HG03039 (cell line): ENCODE data around the gene PIK3R1.

Experiments used
- ATAC-seq: cut with Tn5 transposase; IDR thresholded peaks from one replicate; pipeline ENCODE4 v1.9.1; 2021; ENCODE audit warnings: mild to moderate bottlenecking, moderate library complexity; ENCODE audit not compliant: unreplicated experiment

PIK3R1 gene

DNA sequence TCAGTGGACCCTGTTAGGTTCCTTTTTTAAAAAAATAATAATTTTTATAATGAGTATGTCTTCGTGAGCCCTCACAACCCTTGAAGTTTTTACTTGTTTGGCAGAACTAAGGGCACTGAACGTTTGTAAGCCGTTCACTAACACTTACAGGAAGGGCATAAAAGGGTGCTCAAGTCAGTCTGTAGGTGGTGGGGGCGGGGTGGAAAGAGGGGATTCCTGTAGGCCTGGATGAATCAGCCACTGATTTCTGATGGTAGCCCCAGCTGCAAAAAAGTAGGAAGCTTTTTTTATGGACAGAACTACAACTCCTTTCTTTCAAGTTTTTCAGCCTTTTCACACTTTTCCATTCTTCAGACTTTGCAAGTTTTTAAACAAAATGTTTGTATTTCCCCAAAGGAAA, 35.8 kb downstream of the PIK3R1 start:
- ATAC-seq, result no peak

DNA sequence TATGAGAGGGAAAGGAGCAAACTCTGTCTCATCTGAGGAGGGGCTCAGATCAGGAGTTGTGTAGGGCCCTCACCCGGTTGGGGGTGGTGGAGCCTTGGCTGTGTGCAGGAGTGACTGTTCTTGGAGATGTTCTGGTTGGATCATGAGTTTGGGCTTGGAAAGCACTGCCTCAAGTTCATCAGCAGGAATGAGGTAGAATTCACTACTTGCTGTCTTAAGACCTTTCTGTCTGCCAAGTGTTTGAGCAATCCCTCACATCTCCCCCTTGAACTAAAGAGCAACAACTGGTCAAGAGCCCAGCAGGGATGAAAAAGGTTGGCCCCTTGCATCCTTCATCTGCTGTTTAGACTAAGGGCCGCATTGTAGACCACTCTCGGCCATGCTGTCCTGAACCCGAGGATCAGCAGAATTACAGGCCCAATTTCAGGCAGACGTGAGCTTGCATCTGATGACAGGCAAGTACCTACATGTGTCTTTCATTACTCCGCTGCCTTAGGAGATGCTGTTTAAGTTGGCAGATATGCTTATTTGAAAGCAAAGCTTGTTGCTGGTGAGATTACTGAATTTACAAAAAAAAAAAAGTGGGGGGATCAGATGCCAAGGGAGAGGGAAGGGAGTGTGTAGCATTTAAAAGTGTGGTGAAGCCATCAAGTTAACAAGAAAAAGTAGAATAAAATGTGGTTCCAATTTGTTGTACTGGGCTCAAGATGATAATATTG, 36.4 kb downstream of the PIK3R1 start:
- ATAC-seq, result no peak

DNA sequence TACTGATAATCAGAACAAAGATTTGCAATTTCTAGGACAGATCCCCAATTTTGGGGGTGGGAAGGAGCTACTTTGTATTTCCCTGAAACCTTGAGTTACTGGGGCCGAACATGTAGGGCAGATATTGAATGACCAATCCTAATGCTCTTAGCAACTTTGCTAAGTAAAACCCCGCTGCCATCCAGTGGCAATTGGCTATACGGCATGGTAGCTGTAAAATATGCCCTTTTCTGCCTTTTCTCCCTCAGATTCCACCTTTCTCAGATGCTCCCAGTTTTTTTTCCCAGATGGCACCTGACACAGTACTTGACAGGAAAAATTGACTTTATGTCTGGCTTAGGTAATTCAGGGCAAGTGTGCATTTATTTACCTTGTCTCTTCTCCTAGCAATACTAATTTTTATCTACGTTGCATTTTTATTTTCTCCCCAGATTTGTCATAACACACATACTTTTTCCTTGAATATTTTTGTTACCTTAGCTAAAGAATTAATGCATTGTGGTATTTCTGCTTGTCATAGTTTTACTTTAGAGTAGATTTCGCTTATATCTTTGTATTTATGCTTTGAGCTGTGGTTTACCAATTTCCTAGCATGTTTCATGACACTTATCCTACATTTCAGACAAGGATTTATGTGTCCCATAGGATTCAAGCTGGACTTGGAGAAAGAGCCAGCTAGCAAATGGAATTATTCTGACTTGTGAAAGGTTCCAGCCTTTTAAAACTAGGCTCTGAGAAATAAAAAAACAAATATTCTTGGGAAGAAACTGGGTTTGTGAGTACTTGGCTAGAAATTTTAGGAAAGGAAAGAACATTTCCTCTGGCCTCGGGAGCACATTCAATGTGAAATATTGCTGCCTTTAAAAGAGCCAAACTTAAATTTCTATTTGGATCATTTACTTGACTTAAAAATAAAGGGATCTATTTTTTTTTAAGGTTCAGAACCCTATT, 37.4 kb downstream of the PIK3R1 start:
- peak; percentile 48 for ATAC-seq

DNA sequence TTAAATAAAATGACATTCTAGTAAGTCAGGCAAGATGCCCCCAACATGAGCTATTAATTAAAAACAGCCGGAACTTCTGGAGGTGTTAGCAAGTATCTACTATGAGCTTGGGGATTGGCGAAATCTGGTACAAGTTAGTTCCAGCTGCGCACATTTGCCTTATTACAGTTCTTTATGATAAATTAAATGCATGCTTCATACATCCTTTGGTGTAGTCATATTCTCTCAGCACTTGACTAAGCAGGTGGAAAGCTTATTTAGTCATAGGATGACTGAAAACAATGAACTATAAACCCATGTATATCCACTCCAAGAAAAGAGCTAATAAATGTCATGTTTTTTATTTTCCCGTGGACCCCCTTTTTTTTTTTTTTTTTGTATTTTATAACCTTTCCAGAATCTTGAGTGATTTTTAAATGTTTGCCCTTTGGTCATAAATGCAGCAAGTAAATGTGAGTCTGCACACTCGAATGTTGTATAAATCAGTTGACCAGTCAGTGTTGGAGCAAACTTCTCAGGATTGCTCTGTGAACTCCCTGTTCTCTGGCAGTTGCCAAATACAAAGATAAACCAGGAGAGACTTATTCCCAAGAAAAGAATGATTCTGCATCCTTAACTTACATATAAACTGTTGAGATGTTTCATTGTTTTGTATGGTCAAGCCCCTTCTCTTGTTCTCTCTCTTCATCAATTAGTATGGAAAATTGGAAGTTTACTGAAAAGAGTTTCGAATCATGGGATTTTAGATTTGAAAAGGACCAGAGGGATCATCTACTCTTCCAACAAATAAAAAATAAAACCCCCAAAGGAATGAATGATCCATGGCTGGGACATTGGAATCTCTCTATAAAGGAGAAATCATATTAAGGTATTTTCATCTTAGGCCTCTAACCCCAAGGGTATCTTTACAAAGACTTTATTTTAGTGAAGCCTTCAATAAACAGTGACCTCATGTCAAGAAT, 38.3 kb downstream of the PIK3R1 start:
- ATAC-seq, result no peak

DNA sequence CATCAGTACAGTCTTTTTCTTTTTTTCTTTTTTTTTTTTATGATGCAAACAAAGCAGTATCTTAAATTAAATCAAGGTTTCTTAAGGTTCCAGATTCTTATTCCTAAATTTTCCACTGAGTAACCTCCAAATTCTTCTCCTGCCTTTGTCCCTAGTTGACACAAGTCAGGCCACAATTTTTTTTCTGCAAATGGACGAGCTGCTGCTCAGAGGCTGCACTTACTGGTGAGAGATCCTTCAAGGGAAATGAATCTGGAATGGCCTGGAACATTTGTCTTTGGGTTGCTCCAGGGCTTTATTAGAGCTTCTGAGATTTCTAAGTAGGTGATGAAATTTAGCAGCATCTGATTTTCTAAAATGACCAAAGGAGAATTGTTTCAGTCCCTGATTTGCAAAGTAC, 39.3 kb downstream of the PIK3R1 start:
- no peak for ATAC-seq

DNA sequence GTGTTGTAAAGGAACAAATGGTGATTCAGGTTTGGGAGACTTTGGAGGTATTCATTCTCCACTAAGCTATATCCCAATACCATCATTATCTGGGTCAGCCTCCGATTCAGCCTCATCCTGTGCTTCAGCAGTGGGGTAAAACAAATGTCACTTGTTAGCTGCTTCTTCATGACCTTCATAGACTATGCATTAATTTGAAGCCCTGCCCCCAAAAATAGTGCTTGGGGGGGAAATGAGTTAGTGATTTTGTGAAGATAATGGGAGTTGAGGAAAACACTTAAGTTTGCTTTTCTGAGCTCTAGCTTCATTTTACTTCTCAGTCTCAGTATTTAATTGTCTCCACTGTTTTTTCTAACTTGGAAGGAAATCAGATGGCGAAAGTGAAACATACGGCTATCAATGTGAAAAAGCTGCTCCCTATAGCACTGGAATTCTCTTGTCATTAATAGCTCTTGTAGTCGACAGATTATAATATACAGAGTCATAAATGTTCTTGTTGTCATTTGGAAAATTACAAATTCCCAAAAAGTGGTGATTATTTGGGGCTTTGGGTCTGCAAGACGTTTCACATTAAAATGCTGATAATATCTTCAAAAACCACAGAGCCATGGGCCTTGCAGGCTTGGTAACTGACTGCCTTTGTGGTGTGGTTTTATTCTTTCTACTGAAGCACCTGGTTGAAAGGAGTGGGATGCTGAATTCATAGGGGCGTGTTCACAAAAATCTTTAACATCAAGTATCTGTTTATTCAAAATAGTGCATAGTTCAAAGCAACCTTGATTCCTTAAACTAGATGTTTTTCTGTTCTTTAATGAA, 40.0 kb downstream of the PIK3R1 start:
- no peak for ATAC-seq

DNA sequence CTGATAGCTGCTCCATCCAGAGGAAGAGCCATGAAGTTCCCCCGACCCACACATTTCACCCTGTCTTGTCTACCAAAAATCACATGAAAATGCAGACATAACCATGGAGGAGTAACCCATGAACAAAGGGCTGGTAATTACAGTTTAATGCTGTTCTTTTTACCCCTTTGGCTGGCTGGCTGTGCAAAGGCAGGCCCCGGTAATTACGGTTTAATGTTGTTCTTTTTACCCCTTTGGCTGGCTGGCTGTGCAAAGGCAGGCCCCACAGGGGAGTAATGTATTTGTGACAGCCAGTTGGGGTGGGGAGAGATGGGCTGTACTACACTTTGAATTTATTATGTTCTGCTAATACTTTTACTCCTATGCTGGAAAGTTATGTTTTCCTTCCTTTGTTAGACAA, 41.7 kb downstream of the PIK3R1 start:
- ATAC-seq, result no peak

DNA sequence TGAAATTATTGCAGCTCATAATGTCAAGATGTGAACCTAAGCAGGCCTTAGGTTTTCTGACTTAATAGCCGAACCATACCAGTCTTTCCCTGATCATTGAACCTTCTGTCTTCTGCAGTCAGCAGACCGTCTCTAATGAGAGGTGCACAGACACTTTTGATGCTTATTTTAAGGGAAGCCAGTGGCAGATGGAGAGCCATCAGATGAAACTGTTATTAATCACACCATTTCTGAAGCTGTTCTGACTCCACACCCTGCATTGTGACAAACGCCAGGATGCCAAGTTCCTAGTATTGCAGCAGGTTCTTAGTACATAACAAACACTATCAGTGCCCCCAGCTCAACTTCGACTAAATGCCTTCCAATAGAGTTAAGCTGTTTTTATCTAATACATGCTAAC, 43.0 kb downstream of the PIK3R1 start:
- ATAC-seq, result no peak

DNA sequence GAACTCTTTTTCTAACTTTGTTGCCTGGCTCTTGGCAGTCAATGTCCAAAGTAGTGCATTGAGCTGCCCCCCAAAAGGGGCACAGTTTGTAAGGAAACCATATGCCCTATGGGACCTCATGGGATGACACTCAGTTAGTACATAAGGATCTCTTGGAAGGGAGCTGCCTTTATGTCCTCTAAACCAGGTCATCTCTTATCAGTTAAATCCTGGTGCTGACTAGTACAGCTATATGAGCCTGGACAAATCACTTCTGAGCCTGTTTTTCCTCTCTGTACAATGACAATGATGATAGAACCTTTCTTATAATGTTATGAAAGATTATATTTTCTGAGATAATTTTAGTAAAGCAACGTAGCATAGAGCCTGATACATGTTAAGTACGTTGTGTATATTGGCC, 44.1 kb downstream of the PIK3R1 start:
- ATAC-seq, result no peak

DNA sequence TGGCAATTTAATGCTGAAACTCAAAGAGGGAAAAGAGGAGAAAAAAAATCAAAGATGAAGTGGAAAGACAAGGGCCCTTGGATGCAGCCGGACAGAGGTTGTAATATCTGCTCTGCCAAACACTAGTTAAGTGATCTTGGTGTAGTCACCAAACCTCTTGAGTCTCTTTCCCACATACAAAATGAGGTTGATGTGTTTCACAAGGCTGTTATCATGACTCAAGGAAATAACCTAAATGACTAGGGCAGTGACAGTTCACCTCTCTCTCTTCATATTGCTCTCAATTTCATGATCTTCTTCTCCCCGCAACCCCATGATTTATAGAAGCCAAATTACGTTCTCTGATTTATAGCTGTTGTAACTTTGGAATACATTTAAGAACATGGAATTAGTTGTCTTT, 44.9 kb downstream of the PIK3R1 start:
- ATAC-seq, result no peak

DNA sequence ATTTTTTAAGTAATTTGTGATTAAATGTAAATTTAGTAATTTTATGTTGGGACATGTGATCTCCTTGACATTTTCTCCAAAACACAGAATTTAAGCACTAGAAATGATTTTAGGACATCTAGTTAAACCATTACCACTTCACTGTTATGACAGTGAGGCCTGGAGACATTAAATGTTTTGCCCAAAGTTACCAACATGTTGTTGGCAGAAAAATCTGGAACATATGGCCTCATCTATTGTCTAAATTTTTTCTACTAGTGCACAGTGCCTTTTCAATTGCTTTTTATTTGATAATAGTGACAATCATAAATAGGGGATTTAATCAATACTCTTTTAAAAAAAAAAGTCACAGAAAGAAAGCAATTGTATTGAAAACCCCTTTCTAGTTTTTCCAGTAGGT, 45.6 kb downstream of the PIK3R1 start:
- ATAC-seq, result no peak

DNA sequence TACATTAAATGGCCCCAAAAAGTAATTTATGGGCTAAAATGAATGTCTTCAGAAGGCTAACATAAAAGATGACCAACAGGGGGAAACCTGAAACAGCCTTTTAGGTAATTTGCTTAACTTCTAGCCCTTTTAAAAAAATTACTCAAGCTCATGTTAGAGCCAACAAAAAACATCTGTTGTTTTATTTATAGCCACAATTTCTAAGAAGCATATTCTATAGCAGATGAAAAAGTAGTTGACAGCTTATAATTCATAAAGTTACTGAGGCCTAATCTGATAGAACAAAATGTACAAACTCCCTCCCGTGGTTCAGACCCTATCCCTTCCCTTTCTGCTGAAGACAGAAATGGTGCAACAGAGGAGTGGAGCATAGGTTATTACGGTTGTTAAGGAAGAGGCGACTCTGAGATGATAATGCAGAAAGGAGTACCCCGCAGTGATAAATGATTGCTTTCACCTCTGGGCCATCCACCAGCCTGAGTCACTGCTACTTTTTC, 46.1 kb downstream of the PIK3R1 start:
- no peak for ATAC-seq

DNA sequence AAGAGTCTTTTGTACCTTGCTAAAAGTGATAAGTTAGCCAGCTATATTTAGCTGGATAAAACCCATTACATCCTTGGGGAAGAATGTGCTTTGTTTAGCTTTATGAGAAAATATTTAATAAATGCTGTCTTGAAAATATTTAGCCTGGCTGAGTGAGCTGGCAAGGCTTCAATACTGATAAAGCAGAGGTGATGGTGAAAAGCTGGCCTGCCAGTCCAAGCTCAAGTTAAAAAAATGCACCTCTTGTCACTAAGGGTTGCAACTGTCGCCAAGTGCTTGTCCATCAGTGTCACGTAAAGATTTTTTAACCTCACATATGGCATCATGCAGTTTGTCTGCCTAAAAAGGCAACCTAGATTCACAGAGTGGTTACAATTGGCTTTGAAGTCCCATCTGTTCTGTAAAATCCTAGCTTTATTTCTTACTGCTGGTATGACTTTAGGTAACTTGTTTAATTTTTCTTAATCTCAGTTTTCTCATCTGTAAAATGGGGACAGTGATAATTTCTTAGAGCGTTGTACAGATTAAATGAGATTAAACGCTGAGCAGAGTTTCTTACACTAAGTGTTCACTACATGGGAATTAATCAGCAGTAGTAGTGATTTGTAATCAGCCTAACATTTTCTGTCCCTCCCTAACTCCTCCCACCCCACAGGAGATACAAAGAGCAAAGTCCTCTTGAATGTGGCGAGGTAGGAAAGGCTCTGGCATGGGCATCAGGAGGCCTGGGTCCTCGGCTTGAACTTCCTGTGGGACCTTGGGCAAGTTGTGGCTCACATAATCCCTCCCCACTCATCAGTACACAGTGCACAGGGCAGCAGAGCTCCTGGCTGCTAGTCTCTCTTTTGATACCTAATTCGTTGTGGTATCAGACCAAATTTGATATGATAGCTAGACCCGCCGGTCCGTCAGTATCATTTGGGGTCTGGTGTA, 48.7 kb downstream of the PIK3R1 start:
- ATAC-seq, result no peak

DNA sequence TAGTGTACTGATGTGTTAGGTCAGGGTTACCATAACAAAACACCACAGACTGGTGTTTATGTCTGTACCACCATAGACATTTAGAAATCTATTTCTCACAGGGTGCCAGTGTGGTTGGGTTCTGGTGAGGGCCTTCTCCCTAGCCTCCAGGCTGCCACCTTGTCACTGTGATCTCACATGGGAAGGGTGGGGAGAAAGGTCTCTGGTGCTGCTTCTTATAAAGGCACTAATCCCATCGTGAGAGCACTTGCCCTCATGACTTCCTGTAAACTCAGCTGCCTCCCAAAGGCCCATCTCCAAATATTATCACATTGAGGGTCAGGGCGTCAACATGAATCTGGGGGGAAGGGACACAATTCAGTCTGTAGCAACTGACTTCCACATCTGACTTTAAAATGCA, 49.8 kb downstream of the PIK3R1 start:
- no peak for ATAC-seq

DNA sequence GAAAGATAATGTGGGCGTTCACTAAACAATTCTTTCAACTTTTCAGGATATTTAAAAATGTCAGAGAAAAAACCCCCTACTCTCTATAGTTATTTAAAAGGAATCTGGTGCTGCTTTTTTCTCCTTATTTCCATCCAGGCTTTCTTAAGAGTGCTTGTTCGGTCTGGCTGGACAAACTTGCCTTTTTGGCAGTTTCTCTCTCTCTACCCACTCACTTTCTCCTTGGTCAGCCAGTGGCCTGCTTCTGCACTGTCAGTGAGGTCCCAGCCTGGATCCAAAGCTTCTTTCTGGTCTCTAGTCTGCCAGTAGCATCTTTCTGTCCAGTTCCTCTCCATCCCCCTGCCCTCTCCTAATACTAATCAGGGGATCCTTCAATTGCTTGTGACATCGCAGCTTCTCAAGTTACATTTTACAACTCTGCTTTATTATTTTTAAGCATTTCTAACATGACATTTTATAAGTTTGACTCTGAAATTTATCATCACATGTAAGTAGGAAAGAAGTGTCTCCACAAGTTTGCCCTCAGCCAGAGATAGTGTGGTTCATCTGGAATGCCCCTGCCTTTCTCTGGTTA, 50.4 kb downstream of the PIK3R1 start:
- ATAC-seq, result no peak

DNA sequence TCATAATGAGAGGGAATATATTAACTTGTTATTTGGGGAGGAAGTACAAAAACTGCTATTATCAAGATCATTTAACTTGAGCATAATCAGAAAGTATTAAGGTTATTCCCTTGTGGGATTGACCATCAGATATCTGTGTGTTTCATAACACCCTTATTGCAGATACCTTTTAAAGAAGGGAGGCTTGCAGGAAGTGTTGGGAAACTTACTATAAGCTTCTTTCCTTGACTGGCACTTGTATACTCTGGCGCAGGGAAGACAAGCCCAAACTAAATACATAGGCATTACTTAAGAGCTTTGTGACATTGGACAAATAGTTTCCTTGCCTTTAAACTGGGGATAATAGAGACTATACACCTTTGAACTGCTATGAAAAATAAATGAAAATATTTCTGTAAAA, 50.9 kb downstream of the PIK3R1 start:
- no peak for ATAC-seq

DNA sequence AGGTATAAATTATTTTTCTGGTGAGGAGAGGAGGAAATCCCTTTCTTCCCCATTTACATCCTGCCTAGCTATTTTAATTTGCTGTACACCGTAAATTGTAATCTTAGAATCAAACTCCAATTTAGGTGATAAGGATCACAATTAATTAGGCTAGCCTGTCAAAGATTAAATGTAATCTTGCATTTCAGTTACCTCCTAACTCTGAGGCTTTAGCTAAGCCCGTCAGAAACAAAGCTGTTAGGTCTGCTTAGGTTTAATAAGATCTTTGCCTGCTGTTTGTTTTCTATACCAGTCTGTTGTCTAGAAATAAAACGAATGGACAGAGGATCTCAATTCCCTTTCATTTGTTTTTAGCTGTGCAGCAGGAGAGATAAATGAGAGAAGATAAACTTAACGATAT, 51.5 kb downstream of the PIK3R1 start:
- ATAC-seq, result no peak

DNA sequence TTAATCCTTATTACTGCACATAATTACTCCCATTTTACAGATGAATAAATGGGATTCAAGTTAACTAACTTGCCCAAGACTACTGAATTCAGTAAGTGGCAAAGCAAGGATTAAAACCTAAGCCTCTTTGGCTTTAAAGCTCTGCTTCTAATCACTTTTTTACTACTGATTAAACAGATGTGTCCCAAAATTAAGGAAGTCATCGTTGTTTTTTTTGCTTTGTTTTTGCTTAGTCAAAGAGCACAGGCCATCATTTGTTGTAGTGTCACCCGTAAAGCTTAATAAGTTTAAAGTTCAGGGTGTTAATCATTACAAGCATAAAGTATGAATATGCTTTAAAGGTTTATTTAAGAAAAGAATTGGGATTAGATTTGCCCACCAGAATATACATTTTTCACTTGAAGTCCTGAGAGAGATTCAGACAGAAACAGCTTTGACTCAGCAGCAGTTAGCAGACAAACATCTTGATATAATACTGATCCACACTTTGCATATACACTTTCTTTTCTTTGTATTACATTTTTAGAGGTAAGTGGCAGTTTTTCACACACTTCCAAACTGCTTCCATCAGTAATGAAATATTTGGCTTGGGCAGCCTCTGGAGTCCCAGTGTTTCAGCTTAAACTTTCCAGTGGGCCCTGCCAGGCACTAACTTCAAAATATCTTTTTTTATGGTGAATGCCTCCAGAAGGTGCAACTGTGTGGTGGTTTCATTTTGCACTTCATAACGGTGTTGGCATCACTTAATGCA, 52.7 kb downstream of the PIK3R1 start:
- ATAC-seq, result no peak
